Hematopoietic multipotent progenitor cell treated with erythropoietin and hydrocortisone succinate and interleukin-3 and kit ligand, for 15 days (in vitro differentiated cells): Measurements from ENCODE around the gene DOCK7.
A peak's percentile ranks its signal among the peaks of the same experiment; 100 is the strongest.
"Not testable (repeated sequence)": the region's sequence is repeated elsewhere in the genome, so short reads cannot be mapped to it uniquely, and the experiment has no call there.

ENCODE experiments used
- DNase-seq: peaks from one replicate; pipeline ENCODE4 v3.0.0-alpha.2; 2015; ENCODE audit warnings: low spot score

DOCK7 gene

GRCh38 chr1:62530516-62531154 lies 157.6 kb downstream of the DOCK7 start:
- DNase-seq = peak; percentile 35

- DNase-seq = no peak
Observed at GRCh38 chr1:62529227-62529626, 159.0 kb downstream of the DOCK7 start.

- DNase-seq = peak; percentile 22
Observed at GRCh38 chr1:62528015-62528414, 160.2 kb downstream of the DOCK7 start.

GRCh38 chr1:62527346-62527745 lies 160.8 kb downstream of the DOCK7 start:
- DNase-seq = not testable (repeated sequence)

- no peak for DNase-seq
Observed at GRCh38 chr1:62523860-62524259, 164.3 kb downstream of the DOCK7 start.

GRCh38 chr1:62516600-62516999 lies 171.6 kb downstream of the DOCK7 start:
- DNase-seq = no peak

GRCh38 chr1:62514746-62515423 lies 173.3 kb downstream of the DOCK7 start:
- DNase-seq = no peak

- DNase-seq = no peak
Observed at GRCh38 chr1:62513013-62513412, 175.2 kb downstream of the DOCK7 start.

- DNase-seq = no peak
Observed at GRCh38 chr1:62509028-62509427, 179.2 kb downstream of the DOCK7 start.

GRCh38 chr1:62508187-62508758 lies 179.9 kb downstream of the DOCK7 start:
- DNase-seq = peak; percentile 61

- no peak for DNase-seq
Observed at GRCh38 chr1:62500210-62500609, 188.0 kb downstream of the DOCK7 start.

- DNase-seq = no peak
Observed at GRCh38 chr1:62494137-62494536, 194.0 kb downstream of the DOCK7 start.

GRCh38 chr1:62493656-62494055 lies 194.5 kb downstream of the DOCK7 start:
- DNase-seq = no peak

- no peak for DNase-seq
Observed at GRCh38 chr1:62492521-62492920, 195.7 kb downstream of the DOCK7 start.

GRCh38 chr1:62487956-62488355 lies 200.2 kb downstream of the DOCK7 start:
- no peak for DNase-seq

GRCh38 chr1:62484824-62485468 lies 203.2 kb downstream of the DOCK7 start:
- no peak for DNase-seq

- no peak for DNase-seq
Observed at GRCh38 chr1:62481681-62482080, 206.5 kb downstream of the DOCK7 start.

GRCh38 chr1:62476525-62477219 lies 211.5 kb downstream of the DOCK7 start:
- no peak for DNase-seq

- no peak for DNase-seq
Observed at GRCh38 chr1:62467092-62467491, 221.1 kb downstream of the DOCK7 start.

- DNase-seq = no peak
Observed at GRCh38 chr1:62462370-62462769, 225.8 kb downstream of the DOCK7 start.

- no peak for DNase-seq
Observed at GRCh38 chr1:62457955-62458354, 230.2 kb downstream of the DOCK7 start.

GRCh38 chr1:62452951-62453350 lies 235.2 kb downstream of the DOCK7 start:
- no peak for DNase-seq
